ENCODE data around the gene B4GALNT3. TPM values are rescaled to one million over a fixed set of nuclear protein-coding genes. Genes with fewer than 3 reads are reported as not detected.
A peak's percentile ranks its signal among the peaks of the same experiment; 100 is the strongest.

The B4GALNT3 gene
- total and polyA plus RNA-seq, 12 donors, result 14.1 to 58.7 (median 36.5) TPM

- H3K27ac ChIP-seq, result peak overlapping the region in 9 of 10 donors; percentile 11 to 89 (median 73)
- H3K4me1 ChIP-seq, result peaks cover 16 to 72% (median 41%) of the 10 kb centered on the region in 9 donors
- H3K4me3 ChIP-seq, result no peak overlapping the region
- 54 to 67% methylated on average over 18 of the region's 18 CpGs for WGBS, 2 donors
- peak; percentile 40 to 72 (median 63) for ATAC-seq
- intact Hi-C loops (cut with DNase I), result no loop called here
- TF ChIP-seq, protein P1, sequence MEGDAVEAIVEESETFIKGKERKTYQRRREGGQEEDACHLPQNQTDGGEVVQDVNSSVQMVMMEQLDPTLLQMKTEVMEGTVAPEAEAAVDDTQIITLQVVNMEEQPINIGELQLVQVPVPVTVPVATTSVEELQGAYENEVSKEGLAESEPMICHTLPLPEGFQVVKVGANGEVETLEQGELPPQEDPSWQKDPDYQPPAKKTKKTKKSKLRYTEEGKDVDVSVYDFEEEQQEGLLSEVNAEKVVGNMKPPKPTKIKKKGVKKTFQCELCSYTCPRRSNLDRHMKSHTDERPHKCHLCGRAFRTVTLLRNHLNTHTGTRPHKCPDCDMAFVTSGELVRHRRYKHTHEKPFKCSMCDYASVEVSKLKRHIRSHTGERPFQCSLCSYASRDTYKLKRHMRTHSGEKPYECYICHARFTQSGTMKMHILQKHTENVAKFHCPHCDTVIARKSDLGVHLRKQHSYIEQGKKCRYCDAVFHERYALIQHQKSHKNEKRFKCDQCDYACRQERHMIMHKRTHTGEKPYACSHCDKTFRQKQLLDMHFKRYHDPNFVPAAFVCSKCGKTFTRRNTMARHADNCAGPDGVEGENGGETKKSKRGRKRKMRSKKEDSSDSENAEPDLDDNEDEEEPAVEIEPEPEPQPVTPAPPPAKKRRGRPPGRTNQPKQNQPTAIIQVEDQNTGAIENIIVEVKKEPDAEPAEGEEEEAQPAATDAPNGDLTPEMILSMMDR (IDR thresholded peaks at IDR 0.05), result no peak
- peaks cover 0 to 7% (median 0%) of the 10 kb centered on the region in 9 donors for H3K36me3 ChIP-seq
- peak in 1 of 2 donors; percentile 73 for DNase-seq
- H3K9me3 ChIP-seq, result no peaks in the 10 kb centered on the region
- peaks cover 0 to 17% (median 7%) of the 10 kb centered on the region in 7 donors for H3K27me3 ChIP-seq
Measured at GRCh38 chr12:550473-551260, 90.9 kb downstream of the B4GALNT3 start.

DNA sequence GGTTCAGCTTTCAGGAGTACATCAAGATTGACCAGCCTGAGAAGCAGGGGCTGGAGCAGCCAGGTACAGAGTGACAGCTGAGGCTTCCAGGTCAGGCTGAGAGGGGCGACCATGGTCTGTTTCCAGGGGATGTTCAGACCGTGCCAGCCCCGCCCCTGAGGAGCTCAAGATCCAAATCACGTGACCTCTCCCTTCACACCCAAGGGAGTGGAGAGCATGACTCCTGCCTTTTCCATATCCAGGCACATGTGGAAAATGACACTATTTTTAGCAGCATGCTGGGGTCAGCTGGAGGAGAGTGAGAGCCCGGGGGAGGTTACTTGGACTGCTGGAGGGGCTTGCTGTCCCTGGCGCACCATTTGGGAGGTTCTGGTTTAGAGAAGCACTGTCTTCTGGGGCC, 92.7 kb downstream of the B4GALNT3 start:
- DNase-seq, result no peak
- TF ChIP-seq, protein P1 (IDR thresholded peaks at IDR 0.05), result no peak
- peaks cover 0 to 17% (median 0%) of the 10 kb centered on the region in 9 donors for H3K36me3 ChIP-seq
- WGBS, 2 donors, result 7 to 16% methylated on average over 6 of the region's 6 CpGs
- ATAC-seq, result peak; percentile 39 to 69 (median 52)
- H3K9me3 ChIP-seq, result no peaks in the 10 kb centered on the region
- peak overlapping the region in 7 of 10 donors; percentile 33 to 89 (median 46) for H3K27ac ChIP-seq
- H3K4me1 ChIP-seq, result peaks cover 16 to 62% (median 41%) of the 10 kb centered on the region in 9 donors
- intact Hi-C loops (cut with DNase I), result no loop called here
- H3K4me3 ChIP-seq, result no peak overlapping the region
- peaks cover 0 to 4% (median 0%) of the 10 kb centered on the region in 7 donors for H3K27me3 ChIP-seq

DNA sequence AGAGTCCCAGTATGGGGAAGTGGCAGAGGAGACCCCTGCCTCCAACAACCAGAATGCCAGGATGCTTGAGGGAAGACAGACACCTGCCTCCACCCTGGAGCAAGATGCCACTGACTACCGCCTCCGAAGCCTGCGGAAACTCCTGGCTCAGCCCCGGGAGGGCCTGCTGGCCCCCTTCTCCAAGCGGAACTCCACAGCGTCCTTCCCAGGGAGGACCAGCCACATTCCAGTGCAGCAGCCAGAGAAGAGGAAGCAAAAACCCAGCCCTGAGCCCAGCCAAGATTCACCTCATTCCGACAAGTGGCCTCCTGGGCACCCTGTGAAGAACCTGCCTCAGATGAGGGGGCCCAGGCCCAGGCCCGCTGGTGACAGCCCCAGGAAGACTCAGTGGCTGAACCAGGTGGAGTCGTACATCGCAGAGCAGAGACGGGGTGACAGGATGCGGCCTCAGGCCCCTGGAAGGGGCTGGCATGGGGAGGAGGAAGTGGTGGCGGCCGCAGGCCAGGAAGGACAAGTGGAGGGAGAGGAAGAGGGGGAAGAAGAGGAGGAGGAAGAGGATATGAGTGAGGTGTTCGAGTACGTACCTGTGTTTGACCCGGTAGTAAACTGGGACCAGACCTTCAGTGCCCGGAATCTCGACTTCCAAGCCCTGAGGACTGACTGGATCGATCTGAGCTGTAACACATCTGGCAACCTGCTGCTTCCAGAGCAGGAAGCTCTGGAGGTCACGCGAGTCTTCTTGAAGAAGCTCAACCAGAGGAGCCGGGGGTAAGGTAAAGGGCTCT, 93.7 kb downstream of the B4GALNT3 start:
- WGBS, 2 donors, result 64% methylated on average over 23 of the region's 23 CpGs
- TF ChIP-seq, protein P1 (IDR thresholded peaks at IDR 0.05), result no peak
- ATAC-seq, result no peak
- Histone ChIP-seq H3K4me1 (peaks cover 16 to 57% (median 41%) of the 10 kb centered on the region in 9 donors), H3K27ac (peak overlapping the region in 9 of 10 donors; percentile 17 to 89 (median 40)), H3K27me3 (no peaks in the 10 kb centered on the region), H3K36me3 (peaks cover 0 to 24% (median 0%) of the 10 kb centered on the region in 9 donors), H3K4me3 (peak overlapping the region in 1 of 10 donors; percentile 33), H3K9me3 (no peaks in the 10 kb centered on the region)
- intact Hi-C loops (cut with DNase I), result no loop called here
- DNase-seq, result no peak

- 68 to 85% methylated on average over 8 of the region's 8 CpGs for WGBS, 2 donors
- Histone ChIP-seq H3K36me3 (peaks cover 0 to 30% (median 0%) of the 10 kb centered on the region in 9 donors), H3K4me1 (peaks cover 16 to 52% (median 41%) of the 10 kb centered on the region in 9 donors), H3K4me3 (peak overlapping the region in 1 of 10 donors; percentile 33), H3K27ac (peak overlapping the region in 4 of 10 donors; percentile 17 to 53 (median 36)), H3K9me3 (no peaks in the 10 kb centered on the region), H3K27me3 (no peaks in the 10 kb centered on the region)
- ATAC-seq, result no peak
- TF ChIP-seq, protein P1 (IDR thresholded peaks at IDR 0.05), result no peak
- intact Hi-C loops (cut with DNase I), result no loop called here
- no peak for DNase-seq
Measured at GRCh38 chr12:554001-554285, 94.2 kb downstream of the B4GALNT3 start.
